Ishikawa (cell line): ENCODE results near the gene RALGAPA2.

Experiments used
- CEBPB ChIP-seq: IDR thresholded peaks from 2 replicates; pipeline ENCODE4 v1.6.1; 2012
- CREB1 ChIP-seq: IDR thresholded peaks from 2 replicates; pipeline ENCODE4 v1.6.1; 2012; ENCODE audit warnings: low read depth
- EGR1 ChIP-seq: IDR thresholded peaks from 2 replicates; pipeline ENCODE4 v1.6.1; 2012
- EP300 ChIP-seq: IDR thresholded peaks from 2 replicates; pipeline ENCODE4 v1.6.1; 2012; ENCODE audit warnings: borderline replicate concordance
- FOXM1 ChIP-seq: IDR thresholded peaks from 2 replicates; pipeline ENCODE4 v1.6.1; 2012; ENCODE audit warnings: low read depth, borderline replicate concordance
- MAX ChIP-seq: IDR thresholded peaks from 2 replicates; pipeline ENCODE4 v1.6.1; 2012
- NFIC ChIP-seq: IDR thresholded peaks from 2 replicates; pipeline ENCODE4 v1.6.1; 2012
- RAD21 ChIP-seq: IDR thresholded peaks from 2 replicates; pipeline ENCODE4 v1.6.1; 2012; ENCODE audit warnings: low read depth
- TAF1 ChIP-seq: IDR thresholded peaks from 2 replicates; pipeline ENCODE4 v1.6.1; 2012; ENCODE audit warnings: low read depth, mild to moderate bottlenecking
- TCF12 ChIP-seq: IDR thresholded peaks from 2 replicates; pipeline ENCODE4 v1.6.1; 2012; ENCODE audit warnings: low read depth
- TEAD4 ChIP-seq: IDR thresholded peaks from 2 replicates; pipeline ENCODE4 v1.6.1; 2012
- YY1 ChIP-seq: IDR thresholded peaks from 2 replicates; pipeline ENCODE4 v1.6.1; 2012; ENCODE audit warnings: low read depth
- TF ChIP-seq, protein P1 (sequence below): IDR thresholded peaks from 2 replicates; pipeline ENCODE4 v1.6.1; 2012; ENCODE audit warnings: low read depth, mild to moderate bottlenecking

- TF ChIP-seq RAD21 = no peak
- TF ChIP-seq TAF1 = no peak
- TF ChIP-seq CREB1 = no peak
- no peak for TF ChIP-seq EGR1
- no peak for TF ChIP-seq EP300
- no peak for TF ChIP-seq TEAD4
- no peak for TF ChIP-seq CEBPB
- no peak for TF ChIP-seq MAX
- no peak for TF ChIP-seq YY1
- TF ChIP-seq TCF12 = no peak
- no peak for TF ChIP-seq FOXM1
- TF ChIP-seq, protein P1, sequence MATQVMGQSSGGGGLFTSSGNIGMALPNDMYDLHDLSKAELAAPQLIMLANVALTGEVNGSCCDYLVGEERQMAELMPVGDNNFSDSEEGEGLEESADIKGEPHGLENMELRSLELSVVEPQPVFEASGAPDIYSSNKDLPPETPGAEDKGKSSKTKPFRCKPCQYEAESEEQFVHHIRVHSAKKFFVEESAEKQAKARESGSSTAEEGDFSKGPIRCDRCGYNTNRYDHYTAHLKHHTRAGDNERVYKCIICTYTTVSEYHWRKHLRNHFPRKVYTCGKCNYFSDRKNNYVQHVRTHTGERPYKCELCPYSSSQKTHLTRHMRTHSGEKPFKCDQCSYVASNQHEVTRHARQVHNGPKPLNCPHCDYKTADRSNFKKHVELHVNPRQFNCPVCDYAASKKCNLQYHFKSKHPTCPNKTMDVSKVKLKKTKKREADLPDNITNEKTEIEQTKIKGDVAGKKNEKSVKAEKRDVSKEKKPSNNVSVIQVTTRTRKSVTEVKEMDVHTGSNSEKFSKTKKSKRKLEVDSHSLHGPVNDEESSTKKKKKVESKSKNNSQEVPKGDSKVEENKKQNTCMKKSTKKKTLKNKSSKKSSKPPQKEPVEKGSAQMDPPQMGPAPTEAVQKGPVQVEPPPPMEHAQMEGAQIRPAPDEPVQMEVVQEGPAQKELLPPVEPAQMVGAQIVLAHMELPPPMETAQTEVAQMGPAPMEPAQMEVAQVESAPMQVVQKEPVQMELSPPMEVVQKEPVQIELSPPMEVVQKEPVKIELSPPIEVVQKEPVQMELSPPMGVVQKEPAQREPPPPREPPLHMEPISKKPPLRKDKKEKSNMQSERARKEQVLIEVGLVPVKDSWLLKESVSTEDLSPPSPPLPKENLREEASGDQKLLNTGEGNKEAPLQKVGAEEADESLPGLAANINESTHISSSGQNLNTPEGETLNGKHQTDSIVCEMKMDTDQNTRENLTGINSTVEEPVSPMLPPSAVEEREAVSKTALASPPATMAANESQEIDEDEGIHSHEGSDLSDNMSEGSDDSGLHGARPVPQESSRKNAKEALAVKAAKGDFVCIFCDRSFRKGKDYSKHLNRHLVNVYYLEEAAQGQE = no peak
- no peak for TF ChIP-seq NFIC
Measured at GRCh38 chr20:20405623-20406022, 306.8 kb downstream of the RALGAPA2 start.
